Breast epithelium (tissue), 3 donors: ENCODE data around the gene FMN1.

ENCODE experiments used
- CTCF ChIP-seq, 3 donors: fragments of 450-650 bp; IDR thresholded peaks; one replicate each; pipeline ENCODE4 v1.5.1; 2016 to 2017; ENCODE audit warnings: antibody characterized with exemption in 3 of 3, mild to moderate bottlenecking in 3 of 3, moderate library complexity in 3 of 3
- POLR2A ChIP-seq: fragments of 450-650 bp; IDR thresholded peaks from one replicate; pipeline ENCODE4 v1.6.1; 2016; ENCODE audit warnings: antibody characterized with exemption, mild to moderate bottlenecking, moderate library complexity
- POLR2AphosphoS5 ChIP-seq, 3 donors: sonication (generic); formaldehyde crosslinking; IDR thresholded peaks; one replicate each; pipeline ENCODE4 v1.6.1; 2017; ENCODE audit warnings: antibody characterized with exemption in 3 of 3

- no peak for TF ChIP-seq CTCF (IDR thresholded peaks at IDR 0.05)
- TF ChIP-seq POLR2AphosphoS5 (IDR thresholded peaks at IDR 0.05) = no peak
- TF ChIP-seq POLR2A = no peak
Measured at GRCh38 chr15:32778391-32779176, 415.9 kb downstream of the FMN1 start.
